B cell (primary cell): ENCODE data around the gene CEACAM16. TPM values are rescaled to one million over a fixed set of nuclear protein-coding genes. Genes with fewer than 3 reads are reported as not detected.

Experiments used
- ATAC-seq: fragments of 200-7000 bp; cut with Tn5 transposase; one replicate; pipeline ENCODE4 v1.10.0; 2021; ENCODE audit warnings: low read depth, mild to moderate bottlenecking, moderate number of reproducible peaks, moderate library complexity
- CTCF ChIA-PET: fragments of 350-600 bp; sonication (Branson Sonifier 250); formaldehyde crosslinking; loops from one replicate; lab custom pipeline; 2021; ENCODE audit warnings: antibody characterized with exemption, inconsistent platforms; lab: Charles Lee
- POLR2A ChIA-PET: fragments of 350-600 bp; sonication (Branson Sonifier 250); formaldehyde crosslinking; loops from one replicate; lab custom pipeline; 2021; ENCODE audit warnings: antibody characterized with exemption; lab: Charles Lee
- DNase-seq: peaks from one replicate; pipeline ENCODE4 v3.0.0; 2013
- H2AFZ ChIP-seq: 2 replicates; pipeline ENCODE4 v1.6.1; 2012; ENCODE audit warnings: mild to moderate bottlenecking, low read depth, low read length; ENCODE audit not compliant: insufficient read depth, poor library complexity, severe bottlenecking
- H3K27ac ChIP-seq, 2 donors: 1 replicate in 1 of 2; 2 replicates in 1 of 2; pipeline ENCODE4 v1.5.1; 2012 to 2013; ENCODE audit warnings: low read length in 2 of 2, mild to moderate bottlenecking in 2 of 2, moderate library complexity in 1 of 2
- H3K27me3 ChIP-seq, 4 experiments: fragments of 200-600 bp in 1 of 4; sonication (generic) in 1 of 4; replicated peaks in 1 of 4; 1 replicate in 2 of 4; 2 replicates in 2 of 4; pipeline versions ENCODE4 v1.6.1 to v1.7.0; 2013 to 2016; ENCODE audit warnings: low read length in 3 of 4, mild to moderate bottlenecking in 2 of 4, mixed read lengths in 1 of 4, moderate library complexity in 1 of 4; ENCODE audit not compliant: insufficient read depth in 4 of 4, control insufficient read depth in 3 of 4; ENCODE audit errors: control extremely low read depth in 1 of 4
- H3K36me3 ChIP-seq, 2 experiments: replicated peaks in 1 of 2; 1 replicate in 1 of 2; 2 replicates in 1 of 2; pipeline versions ENCODE4 v1.6.1 to v1.7.1; 2013; ENCODE audit warnings: low read length in 1 of 2; ENCODE audit not compliant: insufficient read depth in 2 of 2, control insufficient read depth in 1 of 2; ENCODE audit errors: control extremely low read depth in 1 of 2, extremely low read depth in 1 of 2
- H3K4me1 ChIP-seq, 2 donors: fragments of 200-600 bp in 1 of 2; sonication (generic) in 1 of 2; 1 replicate in 1 of 2; 2 replicates in 1 of 2; pipeline versions ENCODE4 v1.5.1 to v1.6.1; 2013 to 2017; ENCODE audit warnings: low read length in 2 of 2; ENCODE audit not compliant: control insufficient read depth in 2 of 2, insufficient read depth in 2 of 2
- H3K4me2 ChIP-seq: replicated peaks from 2 replicates; pipeline ENCODE3; 2012; ENCODE audit warnings: mild to moderate bottlenecking, low read depth, low read length; ENCODE audit not compliant: poor library complexity, severe bottlenecking
- H3K4me3 ChIP-seq, 5 experiments: fragments of 200-600 bp in 1 of 5; sonication (generic) in 1 of 5; 1 replicate in 3 of 5; 2 replicates in 2 of 5; pipeline versions ENCODE4 v1.5.1 to v1.7.0; 2011 to 2016; ENCODE audit warnings: low read length in 4 of 5, mild to moderate bottlenecking in 4 of 5, low read depth in 2 of 5, control low read depth in 1 of 5, moderate library complexity in 1 of 5; ENCODE audit not compliant: insufficient read depth in 1 of 5; ENCODE audit errors: control extremely low read depth in 1 of 5, extremely low read depth in 1 of 5
- H3K79me2 ChIP-seq: fragments of 200-600 bp; sonication (generic); one replicate; pipeline ENCODE4 v1.6.0; 2016; ENCODE audit warnings: low read length; ENCODE audit not compliant: control insufficient read depth, insufficient read depth
- H3K9ac ChIP-seq: fragments of 200-600 bp; sonication (generic); 2 replicates; pipeline ENCODE4 v1.6.1; 2017; ENCODE audit warnings: mild to moderate bottlenecking, low read length, moderate library complexity
- H3K9me3 ChIP-seq, 3 donors: one replicate each; pipeline versions ENCODE4 v1.6.1 to v1.7.1; 2013; ENCODE audit warnings: low read length in 2 of 3; ENCODE audit not compliant: control insufficient read depth in 2 of 3, insufficient read depth in 1 of 3; ENCODE audit errors: control extremely low read depth in 1 of 3
- H4K20me1 ChIP-seq: 2 replicates; pipeline ENCODE4 v1.6.0; 2012; ENCODE audit warnings: mild to moderate bottlenecking, low read length; ENCODE audit not compliant: insufficient read depth, control insufficient read depth, poor library complexity, severe bottlenecking
- H3K27ac Mint-ChIP-seq: one replicate; pipeline ENCODE4 v1.8.0; 2021; ENCODE audit warnings: mixed read lengths
- H3K27me3 Mint-ChIP-seq: one replicate; pipeline ENCODE4 v1.8.0; 2021; ENCODE audit warnings: mixed read lengths
- H3K4me1 Mint-ChIP-seq: one replicate; pipeline ENCODE4 v1.8.0; 2021; ENCODE audit warnings: mixed read lengths
- H3K4me3 Mint-ChIP-seq: one replicate; pipeline ENCODE4 v1.8.0; 2021; ENCODE audit warnings: mixed read lengths
- H3K9me3 Mint-ChIP-seq: one replicate; pipeline ENCODE4 v1.8.0; 2022; ENCODE audit warnings: mixed read lengths; ENCODE audit not compliant: insufficient read depth
- EZH2 ChIP-seq: IDR thresholded peaks from 2 replicates; pipeline ENCODE4 v1.6.1; 2012; ENCODE audit warnings: borderline replicate concordance, low read depth, mild to moderate bottlenecking, moderate library complexity, low read length; ENCODE audit not compliant: insufficient read depth, poor library complexity, severe bottlenecking
- WGBS: methylation state at CpG from one replicate; pipeline ENCODE4 v1.1.5; 2013; ENCODE audit warnings: missing lambda C conversion rate; ENCODE audit not compliant: insufficient coverage; 5-methylcytosine and 5-hydroxymethylcytosine counted together
- intact Hi-C: fragments of 100-400 bp; cut with micrococcal nuclease; formaldehyde crosslinking; loops from one replicate; pipeline ENCODE4 v1.10.0; 2022
- polyA plus RNA-seq: library from polyadenylated mRNA; depleted of rRNA; stranded (reverse); fragments of >200 nt; gene quantifications from 2 replicates; pipeline ENCODE4 v1.2.3, GENCODE V29; 2012
- total RNA-seq, 2 donors: library from RNA; stranded (reverse); fragments of 120-200 nt in 1 of 2; gene quantifications; 1 replicate in 1 of 2; 2 replicates in 1 of 2; pipeline versions ENCODE4 v1.2.3 to v1.2.4, GENCODE V29; 2013 to 2022
- TF ChIP-seq, protein P1 (sequence below): fragments of 200-600 bp; IDR thresholded peaks from one replicate; pipeline ENCODE4 v1.8.0; 2022; ENCODE audit warnings: antibody characterized with exemption, mild to moderate bottlenecking

The CEACAM16 gene
- total and polyA plus RNA-seq, 2 donors (not counting 1 experiment from before 2014, with no cell fraction given): not detected

GRCh38 chr19:44673510-44673909 is 25.4 kb upstream of the CEACAM16 start:
- ATAC-seq: no peak
- H3K9me3 ChIP-seq: peaks cover 0 to 8% (median 0%) of the 10 kb centered on the region in 3 donors
- no peaks in the 10 kb centered on the region for H3K4me1 ChIP-seq
- no peak overlapping the region for H2AFZ ChIP-seq
- intact Hi-C loops: no loop called here
- H3K9ac ChIP-seq: no peak overlapping the region
- ChIA-PET CTCF (interaction anchor here (0.7 kb wide), 1 partner anchor 80 kb away, joined by 3 read pairs; no protein-coding TSS in a partner anchor), POLR2A (no interaction called here)
- Mint-ChIP-seq H3K27me3 (peaks cover 5% of the 10 kb centered on the region), H3K9me3 (peaks cover 2% of the 10 kb centered on the region), H3K27ac (no peak overlapping the region), H3K4me3 (no peak overlapping the region), H3K4me1 (no peaks in the 10 kb centered on the region)
- no CpG with 5 or more reads among the region's 4 CpGs for WGBS
- no peak overlapping the region for H3K4me2 ChIP-seq
- H4K20me1 ChIP-seq: no peaks in the 10 kb centered on the region
- H3K27me3 ChIP-seq: no peaks in the 10 kb centered on the region
- H3K27ac ChIP-seq: no peak overlapping the region
- TF ChIP-seq, protein P1, sequence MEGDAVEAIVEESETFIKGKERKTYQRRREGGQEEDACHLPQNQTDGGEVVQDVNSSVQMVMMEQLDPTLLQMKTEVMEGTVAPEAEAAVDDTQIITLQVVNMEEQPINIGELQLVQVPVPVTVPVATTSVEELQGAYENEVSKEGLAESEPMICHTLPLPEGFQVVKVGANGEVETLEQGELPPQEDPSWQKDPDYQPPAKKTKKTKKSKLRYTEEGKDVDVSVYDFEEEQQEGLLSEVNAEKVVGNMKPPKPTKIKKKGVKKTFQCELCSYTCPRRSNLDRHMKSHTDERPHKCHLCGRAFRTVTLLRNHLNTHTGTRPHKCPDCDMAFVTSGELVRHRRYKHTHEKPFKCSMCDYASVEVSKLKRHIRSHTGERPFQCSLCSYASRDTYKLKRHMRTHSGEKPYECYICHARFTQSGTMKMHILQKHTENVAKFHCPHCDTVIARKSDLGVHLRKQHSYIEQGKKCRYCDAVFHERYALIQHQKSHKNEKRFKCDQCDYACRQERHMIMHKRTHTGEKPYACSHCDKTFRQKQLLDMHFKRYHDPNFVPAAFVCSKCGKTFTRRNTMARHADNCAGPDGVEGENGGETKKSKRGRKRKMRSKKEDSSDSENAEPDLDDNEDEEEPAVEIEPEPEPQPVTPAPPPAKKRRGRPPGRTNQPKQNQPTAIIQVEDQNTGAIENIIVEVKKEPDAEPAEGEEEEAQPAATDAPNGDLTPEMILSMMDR: no peak
- no peak for TF ChIP-seq EZH2
- no peaks in the 10 kb centered on the region for H3K79me2 ChIP-seq
- no peak overlapping the region for H3K4me3 ChIP-seq
- H3K36me3 ChIP-seq: no peaks in the 10 kb centered on the region
- DNase-seq: no peak

DNA sequence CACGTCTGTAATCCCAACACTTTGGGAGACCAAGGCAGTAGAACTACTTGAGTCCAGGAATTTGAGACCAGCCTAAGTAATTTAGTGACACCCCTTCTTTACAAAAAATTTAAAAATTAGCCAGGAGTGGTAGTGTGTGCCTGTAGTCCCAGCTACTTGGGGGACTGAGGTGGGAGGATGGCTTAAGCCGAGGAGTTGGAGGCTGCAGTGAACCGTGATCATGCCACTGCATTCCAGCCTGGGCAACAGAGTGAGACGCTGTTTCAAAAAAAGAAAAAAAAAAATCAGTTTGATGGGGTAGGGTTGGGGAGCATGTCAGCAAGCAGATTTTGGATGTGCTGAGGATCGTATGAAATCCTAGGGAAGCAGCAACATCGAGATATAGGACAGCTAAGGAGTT is 23.4 kb upstream of the CEACAM16 start:
- H3K9ac ChIP-seq: no peak overlapping the region
- no peak for DNase-seq
- H3K4me3 ChIP-seq: no peak overlapping the region
- no peak overlapping the region for H2AFZ ChIP-seq
- TF ChIP-seq, protein P1: no peak
- no peak for TF ChIP-seq EZH2
- CTCF ChIA-PET: no interaction called here
- Mint-ChIP-seq H3K9me3 (peaks cover 2% of the 10 kb centered on the region), H3K27me3 (peaks cover 13% of the 10 kb centered on the region), H3K4me1 (no peaks in the 10 kb centered on the region), H3K27ac (no peak overlapping the region), H3K4me3 (no peak overlapping the region)
- POLR2A ChIA-PET: no interaction called here
- ATAC-seq: no peak
- intact Hi-C loops: no loop called here
- H3K27ac ChIP-seq: no peak overlapping the region
- no peaks in the 10 kb centered on the region for H3K79me2 ChIP-seq
- no peak overlapping the region for H3K4me2 ChIP-seq
- H3K36me3 ChIP-seq: no peaks in the 10 kb centered on the region
- no peaks in the 10 kb centered on the region for H3K27me3 ChIP-seq
- H3K9me3 ChIP-seq: peaks cover 0 to 8% (median 0%) of the 10 kb centered on the region in 3 donors
- no peaks in the 10 kb centered on the region for H3K4me1 ChIP-seq
- WGBS: 94% methylated on average over 6 of the region's 6 CpGs
- no peaks in the 10 kb centered on the region for H4K20me1 ChIP-seq
